SU-DHL-6 (cell line): ENCODE data around the gene PPP2R2C.

Source experiments
- H2AFZ ChIP-seq: fragments of 200-600 bp; sonication (generic); 2 replicates; pipeline ENCODE4 v1.6.1; 2014; ENCODE audit warnings: low read depth, mild to moderate bottlenecking, moderate library complexity, mixed read lengths, antibody characterized with exemption, low read length; ENCODE audit not compliant: severe bottlenecking
- H3F3A ChIP-seq: fragments of 200-600 bp; shearing (Covaris generic); 2 replicates; pipeline ENCODE4 v1.6.0; 2016; ENCODE audit warnings: antibody characterized with exemption, mild to moderate bottlenecking; ENCODE audit not compliant: insufficient read depth
- H3K27ac ChIP-seq: fragments of 200-600 bp; sonication (generic); 2 replicates; pipeline ENCODE4 v1.5.1; 2016; ENCODE audit warnings: low read depth, mild to moderate bottlenecking, low read length, moderate library complexity, mixed read lengths
- H3K27me3 ChIP-seq: fragments of 200-600 bp; sonication (generic), shearing (Covaris generic); 2 replicates; pipeline ENCODE4 v1.6.0; 2014; ENCODE audit warnings: mild to moderate bottlenecking, low read length
- H3K36me3 ChIP-seq: fragments of 200-600 bp; sonication (generic); 2 replicates; pipeline ENCODE4 v1.6.1; 2014; ENCODE audit warnings: mild to moderate bottlenecking, low read length, mixed read lengths
- H3K4me2 ChIP-seq: fragments of 300-600, 200-600 bp; shearing (Covaris generic), sonication (generic); 2 replicates; pipeline ENCODE4 v1.6.0; 2014; ENCODE audit warnings: low read length, low read depth, mild to moderate bottlenecking; ENCODE audit not compliant: poor library complexity, severe bottlenecking
- H3K4me3 ChIP-seq: fragments of 200-600 bp; sonication (generic); 2 replicates; pipeline ENCODE4 v1.5.1; 2014; ENCODE audit warnings: antibody characterized with exemption, low read length, mild to moderate bottlenecking, mixed read lengths; ENCODE audit not compliant: insufficient read depth, poor library complexity, severe bottlenecking
- H3K79me2 ChIP-seq: fragments of 200-600 bp; sonication (generic); 2 replicates; pipeline ENCODE4 v1.6.1; 2014; ENCODE audit warnings: mild to moderate bottlenecking, low read length, moderate library complexity; ENCODE audit not compliant: insufficient read depth
- H3K9ac ChIP-seq: fragments of 200-600 bp; sonication (generic); 2 replicates; pipeline ENCODE4 v1.7.0; 2014; ENCODE audit warnings: mild to moderate bottlenecking, low read length
- H3K9me2 ChIP-seq: fragments of 200-600 bp; sonication (generic); replicated peaks from 2 replicates; pipeline ENCODE4 v1.6.1; 2014; ENCODE audit warnings: low read length; ENCODE audit not compliant: insufficient read depth
- H3K9me3 ChIP-seq: fragments of 200-600 bp; sonication (generic); 2 replicates; pipeline ENCODE4 v1.6.1; 2014; ENCODE audit warnings: low read length, mixed read lengths; ENCODE audit not compliant: insufficient read depth
- H4K20me1 ChIP-seq: fragments of 200-600 bp; sonication (generic); 2 replicates; pipeline ENCODE4 v1.6.1; 2014; ENCODE audit warnings: low read depth, mild to moderate bottlenecking, antibody characterized with exemption, low read length, moderate library complexity, mixed read lengths
- EZH2phosphoT487 ChIP-seq: fragments of 200-600 bp; sonication (generic), shearing (Covaris generic); conservative IDR thresholded peaks from 2 replicates; pipeline ENCODE4 v1.6.1; 2018; ENCODE audit warnings: mild to moderate bottlenecking, antibody characterized with exemption, low read length, moderate library complexity, mixed read lengths
- TF ChIP-seq, protein P1 (sequence below): fragments of 200-600 bp; sonication (generic); IDR thresholded peaks from one replicate; pipeline ENCODE4 v1.5.1; 2017; ENCODE audit warnings: antibody characterized with exemption, mild to moderate bottlenecking, low read length, moderate library complexity; ENCODE audit not compliant: insufficient read depth, poor library complexity, severe bottlenecking

Gene PPP2R2C

GRCh38 chr4:6375620-6376295 lies 96.7 kb downstream of the PPP2R2C start:
- Histone ChIP-seq H3K27me3 (no peaks in the 10 kb centered on the region), H3K4me2 (no peak overlapping the region), H3K9ac (no peak overlapping the region), H3K36me3 (no peaks in the 10 kb centered on the region), H2AFZ (no peak overlapping the region), H3K9me2 (no peaks in the 10 kb centered on the region), H3K27ac (no peak overlapping the region), H4K20me1 (no peaks in the 10 kb centered on the region), H3K9me3 (no peaks in the 10 kb centered on the region), H3F3A (no peaks in the 10 kb centered on the region), H3K4me3 (no peak overlapping the region), H3K79me2 (no peaks in the 10 kb centered on the region)
- no peak for TF ChIP-seq EZH2phosphoT487
- TF ChIP-seq, protein P1, sequence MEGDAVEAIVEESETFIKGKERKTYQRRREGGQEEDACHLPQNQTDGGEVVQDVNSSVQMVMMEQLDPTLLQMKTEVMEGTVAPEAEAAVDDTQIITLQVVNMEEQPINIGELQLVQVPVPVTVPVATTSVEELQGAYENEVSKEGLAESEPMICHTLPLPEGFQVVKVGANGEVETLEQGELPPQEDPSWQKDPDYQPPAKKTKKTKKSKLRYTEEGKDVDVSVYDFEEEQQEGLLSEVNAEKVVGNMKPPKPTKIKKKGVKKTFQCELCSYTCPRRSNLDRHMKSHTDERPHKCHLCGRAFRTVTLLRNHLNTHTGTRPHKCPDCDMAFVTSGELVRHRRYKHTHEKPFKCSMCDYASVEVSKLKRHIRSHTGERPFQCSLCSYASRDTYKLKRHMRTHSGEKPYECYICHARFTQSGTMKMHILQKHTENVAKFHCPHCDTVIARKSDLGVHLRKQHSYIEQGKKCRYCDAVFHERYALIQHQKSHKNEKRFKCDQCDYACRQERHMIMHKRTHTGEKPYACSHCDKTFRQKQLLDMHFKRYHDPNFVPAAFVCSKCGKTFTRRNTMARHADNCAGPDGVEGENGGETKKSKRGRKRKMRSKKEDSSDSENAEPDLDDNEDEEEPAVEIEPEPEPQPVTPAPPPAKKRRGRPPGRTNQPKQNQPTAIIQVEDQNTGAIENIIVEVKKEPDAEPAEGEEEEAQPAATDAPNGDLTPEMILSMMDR: no peak

DNA sequence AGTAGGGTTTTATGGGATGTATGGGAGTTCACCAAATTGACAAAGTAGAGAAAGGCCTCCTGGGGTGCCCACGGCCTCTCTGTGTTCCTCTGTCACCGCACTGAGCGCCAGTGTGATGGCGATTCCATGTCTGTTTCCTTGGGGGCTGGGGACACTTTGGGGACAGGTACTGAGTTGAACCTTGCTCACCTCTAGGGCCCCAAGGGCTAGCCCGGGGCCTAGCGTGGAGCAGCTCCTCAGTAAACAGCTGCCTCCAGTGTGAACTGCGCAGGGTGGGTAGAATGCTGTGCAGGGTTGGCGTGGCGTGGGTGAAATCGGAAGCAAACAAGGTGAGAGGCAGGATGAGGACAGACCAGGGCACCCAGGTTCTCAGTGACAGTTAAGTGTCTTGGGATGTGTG lies 97.8 kb downstream of the PPP2R2C start:
- H3K27me3 ChIP-seq: no peaks in the 10 kb centered on the region
- H3K9ac ChIP-seq: no peak overlapping the region
- no peaks in the 10 kb centered on the region for H3K79me2 ChIP-seq
- no peak overlapping the region for H3K27ac ChIP-seq
- H3F3A ChIP-seq: no peaks in the 10 kb centered on the region
- H3K9me3 ChIP-seq: no peaks in the 10 kb centered on the region
- H3K36me3 ChIP-seq: no peaks in the 10 kb centered on the region
- TF ChIP-seq, protein P1: no peak
- no peak for TF ChIP-seq EZH2phosphoT487
- H3K4me2 ChIP-seq: no peak overlapping the region
- H3K9me2 ChIP-seq: no peaks in the 10 kb centered on the region
- H3K4me3 ChIP-seq: no peak overlapping the region
- H2AFZ ChIP-seq: no peak overlapping the region
- no peaks in the 10 kb centered on the region for H4K20me1 ChIP-seq

DNA sequence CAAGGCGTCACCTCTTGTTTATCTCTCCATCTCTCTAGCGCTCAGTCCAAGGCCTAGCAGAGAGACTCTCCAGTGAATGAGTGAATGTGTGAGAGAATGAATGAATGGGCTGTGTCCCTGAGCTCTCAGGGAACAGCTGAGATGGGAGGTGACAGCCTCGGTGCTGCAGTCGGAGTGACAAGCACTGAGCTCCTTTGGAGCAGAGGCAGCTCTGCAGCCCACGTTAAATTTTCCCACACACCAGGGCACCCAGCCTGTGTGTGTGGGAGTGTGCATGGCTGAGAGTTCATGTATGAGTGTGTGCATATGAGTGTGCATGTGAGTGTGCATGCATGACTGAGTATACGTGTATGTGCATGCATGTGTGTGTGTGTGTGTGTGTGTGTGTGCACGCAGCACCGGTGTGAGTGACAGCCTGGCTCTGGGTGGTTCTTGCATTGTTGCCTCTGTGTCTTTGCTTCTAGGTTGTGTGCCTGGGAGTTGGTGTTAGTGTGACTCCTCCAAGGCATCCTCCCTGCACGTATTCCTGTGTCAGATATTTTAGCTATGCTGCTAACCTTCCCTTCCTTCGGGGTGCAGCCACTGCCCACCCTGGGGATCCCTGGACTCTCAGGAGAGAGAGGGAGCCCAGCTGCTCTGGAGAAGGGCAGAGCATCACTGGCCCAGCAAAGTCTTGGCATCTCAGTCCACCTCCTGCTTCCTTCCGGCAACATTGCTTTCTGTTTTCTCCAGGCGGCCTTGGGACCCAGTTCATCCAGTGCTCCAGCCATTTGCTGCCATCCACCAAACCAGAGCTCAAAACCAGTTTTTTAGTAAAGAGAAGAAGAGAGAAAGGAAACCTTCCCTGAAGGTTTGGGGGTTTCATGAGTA lies 98.6 kb downstream of the PPP2R2C start:
- H3K9ac ChIP-seq: no peak overlapping the region
- H3K4me3 ChIP-seq: no peak overlapping the region
- no peak overlapping the region for H3K4me2 ChIP-seq
- no peaks in the 10 kb centered on the region for H3K27me3 ChIP-seq
- no peak overlapping the region for H3K27ac ChIP-seq
- H3K9me2 ChIP-seq: no peaks in the 10 kb centered on the region
- H3K79me2 ChIP-seq: no peaks in the 10 kb centered on the region
- no peaks in the 10 kb centered on the region for H3K9me3 ChIP-seq
- H3F3A ChIP-seq: no peaks in the 10 kb centered on the region
- H3K36me3 ChIP-seq: no peaks in the 10 kb centered on the region
- H4K20me1 ChIP-seq: no peaks in the 10 kb centered on the region
- TF ChIP-seq, protein P1: no peak
- no peak for TF ChIP-seq EZH2phosphoT487
- no peak overlapping the region for H2AFZ ChIP-seq
